Measurements from ENCODE around the gene P3H1.

Gene P3H1

DNA sequence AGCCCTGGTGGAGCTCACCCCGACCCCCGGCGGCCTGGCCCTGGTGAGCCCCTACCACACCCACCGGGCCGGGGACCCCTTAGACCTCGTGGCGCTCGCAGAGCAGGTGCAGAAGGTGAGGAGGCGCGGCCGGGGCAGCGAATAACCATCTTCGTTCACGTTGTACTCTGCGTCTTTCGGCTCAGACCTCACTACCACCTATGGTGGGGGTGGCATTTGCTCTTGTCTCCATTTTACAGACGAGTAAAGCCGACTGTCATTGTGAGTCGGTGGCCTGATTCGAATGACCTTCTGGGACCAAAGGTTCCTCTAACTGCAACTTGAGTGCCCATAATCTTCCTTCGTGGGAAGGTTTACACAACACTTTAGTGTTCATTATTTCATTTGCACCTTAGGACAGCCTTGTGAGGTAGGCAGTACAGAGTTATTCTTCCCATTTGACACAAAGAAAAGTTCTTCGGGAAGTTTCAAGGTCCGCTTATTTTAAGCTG is 727 bp upstream of the P3H1 start:
- DNase-seq (ENCODE audit: extremely low spot score): no peak
- no peak for TF ChIP-seq NFRKB (IDR thresholded peaks at IDR 0.05)
- TF ChIP-seq L3MBTL2 (conservative IDR thresholded peaks at IDR 0.05): peak; percentile 39; the same call in 1 of the 2 replicates
- TF ChIP-seq ZNF384 (IDR thresholded peaks at IDR 0.05): no peak
- ChIA-PET CTCF (interaction anchor here (1.5 to 2.9 kb wide), 4 partner anchors 10 to 306 kb away, joined by 7 to 18 read pairs (median 10); no protein-coding TSS in a partner anchor), POLR2A (interaction anchor here (0.8 to 3.7 kb wide), 28 partner anchors 10 to 763 kb away, joined by 3 to 44 read pairs (median 4); partner anchors contain the start of genes CCDC30, CFAP57, CLDN19 and EBNA1BP2)

DNA sequence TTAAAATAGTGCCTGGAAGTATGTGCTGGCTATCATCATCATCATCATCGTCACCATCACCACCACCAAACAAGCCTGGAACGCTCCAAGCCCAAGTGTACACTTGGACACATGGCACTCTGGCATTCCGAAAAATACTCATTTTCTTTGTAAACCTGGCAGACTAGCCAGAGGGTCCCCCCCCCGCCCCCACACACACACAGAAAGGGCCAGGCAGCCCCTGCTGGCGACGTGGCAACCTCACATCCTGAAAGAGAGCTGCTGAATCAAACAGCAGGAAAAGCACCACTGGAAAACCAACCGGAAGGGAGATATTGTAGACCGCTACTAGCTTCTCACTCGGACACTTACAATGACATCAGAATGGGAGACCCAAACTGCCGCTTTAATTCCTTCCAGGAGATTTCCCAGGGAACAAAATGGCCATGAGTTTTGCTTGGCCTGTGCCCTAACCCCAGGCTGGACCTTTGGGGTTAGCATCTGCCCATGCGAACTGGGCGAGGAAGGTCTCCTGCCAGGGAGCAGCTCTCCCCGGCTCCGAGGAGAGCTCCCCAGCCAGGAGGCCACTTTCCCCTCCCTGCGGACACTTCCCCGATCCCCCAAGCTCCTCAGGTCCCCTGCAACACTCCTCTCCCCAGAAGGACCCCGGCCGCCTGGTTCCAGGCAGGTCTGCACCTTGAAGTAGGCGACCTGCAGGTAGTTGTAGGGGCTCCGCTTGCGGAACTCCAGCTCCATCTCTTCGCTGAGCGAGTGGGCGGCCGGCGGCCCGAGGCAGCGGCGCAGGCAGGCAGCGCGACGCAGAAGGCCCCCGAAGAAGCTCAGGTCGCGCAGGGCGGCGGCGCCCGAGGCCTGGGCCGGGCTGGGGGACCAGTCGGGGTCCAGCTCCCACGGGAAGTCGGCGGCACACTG is 742 bp downstream of the P3H1 start:
- TF ChIP-seq FOXM1 (IDR thresholded peaks at IDR 0.05; ENCODE audit: borderline replicate concordance): peak; percentile 86
- TF ChIP-seq FOXA1 (IDR thresholded peaks at IDR 0.05): no peak
- DNase-seq (ENCODE audit: extremely low spot score): peak; percentile 66
- ChIA-PET POLR2A (interaction anchor here (0.6 to 3.7 kb wide), 51 partner anchors 8 to 884 kb away, joined by 3 to 44 read pairs (median 4); partner anchors contain the start of genes CCDC30, CFAP57, CLDN19 and EBNA1BP2), CTCF (interaction anchor here (0.6 to 2.9 kb wide), 16 partner anchors 9 to 619 kb away, joined by 3 to 18 read pairs (median 4); partner anchors contain the start of gene YBX1)

DNA sequence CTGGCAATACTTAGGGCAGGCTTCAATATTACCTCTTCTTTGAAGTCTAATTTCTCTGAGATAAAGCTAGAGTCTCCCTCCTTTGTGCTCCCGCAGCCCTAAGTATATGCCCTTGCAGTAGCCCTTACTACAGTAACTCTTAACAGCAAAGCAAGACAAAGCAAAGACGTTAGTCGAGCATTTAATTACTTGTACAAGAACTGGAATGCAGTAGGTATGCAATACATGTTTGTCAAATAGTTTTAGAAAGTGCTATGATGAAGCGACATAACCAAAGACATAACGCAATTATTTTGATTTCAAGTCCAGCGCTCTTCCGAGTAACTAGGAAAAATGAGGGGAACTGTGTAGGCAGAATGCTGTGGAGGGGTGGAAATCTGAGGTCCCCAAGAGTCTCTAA is 1.6 kb downstream of the P3H1 start:
- no peak for TF ChIP-seq TARDBP (IDR thresholded peaks at IDR 0.05)
- no peak for TF ChIP-seq BHLHE40 (IDR thresholded peaks at IDR 0.05; ENCODE audit: borderline replicate concordance)
- no peak for TF ChIP-seq ELF4 (IDR thresholded peaks at IDR 0.05)
- ChIA-PET POLR2A (interaction anchor here (0.9 to 3.7 kb wide), 14 partner anchors 10 to 308 kb away, joined by 3 to 44 read pairs (median 8); partner anchors contain the start of genes ERMAP, PPIH, SVBP and YBX1), CTCF (interaction anchor here (0.9 to 2.9 kb wide), 6 partner anchors 8 to 189 kb away, joined by 3 to 18 read pairs (median 5); partner anchors contain the start of gene YBX1)
- no peak for DNase-seq (ENCODE audit: extremely low spot score)

DNA sequence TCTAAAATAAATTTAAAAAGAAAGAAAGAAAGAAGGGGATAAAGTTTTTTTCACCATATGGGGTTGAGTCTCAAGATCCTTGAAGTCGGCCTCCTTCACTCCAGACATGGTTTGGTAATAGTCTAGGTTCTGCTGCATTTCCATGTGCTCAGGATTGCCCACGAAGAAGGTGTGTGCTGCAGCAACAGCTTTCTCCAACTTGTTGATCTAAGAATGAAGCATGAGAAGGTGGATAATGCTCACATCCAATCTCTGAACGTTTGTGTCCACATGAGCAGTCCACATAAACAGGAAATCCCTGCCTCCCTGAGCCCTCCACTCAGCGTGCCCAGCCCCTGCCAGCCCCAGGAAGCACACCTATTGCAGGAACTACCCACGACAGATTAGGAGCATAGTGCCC is 4.6 kb downstream of the P3H1 start:
- POLR2A ChIA-PET: interaction anchor here (0.6 to 1.1 kb wide), 2 partner anchors 84 to 377 kb away, joined by 3 to 4 read pairs; partner anchors contain the start of gene ZNF691
- no peak for DNase-seq (ENCODE audit: extremely low spot score)
- CTCF ChIA-PET: no interaction called here
- TF ChIP-seq L3MBTL2 (conservative IDR thresholded peaks at IDR 0.05) (no peak), TARDBP (IDR thresholded peaks at IDR 0.05) (no peak), CTBP1 (IDR thresholded peaks at IDR 0.05; ENCODE audit: borderline replicate concordance) (no peak), LEF1 (IDR thresholded peaks at IDR 0.05; ENCODE audit: borderline replicate concordance) (no peak), NFRKB (IDR thresholded peaks at IDR 0.05) (no peak), ARNT (IDR thresholded peaks at IDR 0.05) (no peak), ZNF384 (IDR thresholded peaks at IDR 0.05) (no peak), FOXA1 (IDR thresholded peaks at IDR 0.05) (no peak), FOXM1 (IDR thresholded peaks at IDR 0.05; ENCODE audit: borderline replicate concordance) (no peak), SUZ12 (IDR thresholded peaks at IDR 0.05) (no peak), SP1 (IDR thresholded peaks at IDR 0.05) (no peak), ELF4 (IDR thresholded peaks at IDR 0.05) (no peak), HDGF (IDR thresholded peaks at IDR 0.05; ENCODE audit: borderline replicate concordance) (no peak), BHLHE40 (IDR thresholded peaks at IDR 0.05; ENCODE audit: borderline replicate concordance) (no peak), FOXK2 (IDR thresholded peaks at IDR 0.05) (no peak)
- TF ChIP-seq, protein P1, sequence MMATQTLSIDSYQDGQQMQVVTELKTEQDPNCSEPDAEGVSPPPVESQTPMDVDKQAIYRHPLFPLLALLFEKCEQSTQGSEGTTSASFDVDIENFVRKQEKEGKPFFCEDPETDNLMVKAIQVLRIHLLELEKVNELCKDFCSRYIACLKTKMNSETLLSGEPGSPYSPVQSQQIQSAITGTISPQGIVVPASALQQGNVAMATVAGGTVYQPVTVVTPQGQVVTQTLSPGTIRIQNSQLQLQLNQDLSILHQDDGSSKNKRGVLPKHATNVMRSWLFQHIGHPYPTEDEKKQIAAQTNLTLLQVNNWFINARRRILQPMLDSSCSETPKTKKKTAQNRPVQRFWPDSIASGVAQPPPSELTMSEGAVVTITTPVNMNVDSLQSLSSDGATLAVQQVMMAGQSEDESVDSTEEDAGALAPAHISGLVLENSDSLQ (IDR thresholded peaks at IDR 0.05): no peak

DNA sequence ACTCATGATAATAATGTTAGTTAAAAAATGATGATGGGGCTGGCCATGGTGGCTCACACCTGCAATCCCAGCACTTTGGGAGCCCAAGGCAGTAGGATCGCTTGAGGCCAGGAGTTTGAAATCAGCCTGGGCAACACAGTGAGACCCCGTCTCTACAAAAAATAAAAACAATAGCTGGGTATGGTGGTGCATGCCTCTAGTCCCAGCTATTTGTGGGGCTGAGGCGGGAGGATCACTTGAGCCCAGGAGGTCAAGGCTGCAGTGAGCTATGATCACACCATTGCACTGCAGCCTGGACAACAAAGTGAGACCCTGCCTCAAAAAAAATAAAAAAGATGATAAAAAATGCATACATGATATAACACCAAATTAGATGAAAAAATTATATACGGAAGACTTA is 5.3 kb downstream of the P3H1 start:
- ChIA-PET POLR2A (no interaction called here), CTCF (no interaction called here)
- TF ChIP-seq NFRKB (IDR thresholded peaks at IDR 0.05): no peak
- TF ChIP-seq SP1 (IDR thresholded peaks at IDR 0.05): no peak
- DNase-seq (ENCODE audit: extremely low spot score): no peak

DNA sequence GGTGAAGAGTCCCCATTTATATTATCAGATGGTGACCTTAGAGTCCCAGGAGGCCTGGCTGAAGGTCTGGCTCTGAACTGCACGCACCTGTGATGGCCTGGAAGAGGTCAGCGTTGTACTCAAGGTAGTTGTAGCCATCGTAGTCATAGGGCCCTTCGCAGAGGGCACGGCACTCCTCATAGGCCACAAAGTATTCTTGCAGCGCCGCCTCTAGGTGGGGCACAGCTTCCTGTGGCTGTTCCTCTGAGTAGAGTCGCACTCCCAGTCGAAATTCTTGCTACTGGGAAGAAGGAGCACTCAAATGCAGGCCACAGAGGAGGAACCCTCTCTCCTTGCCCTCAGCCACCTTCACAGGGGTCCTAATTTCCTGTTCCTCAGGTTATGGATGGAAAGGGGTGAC is 7.7 kb downstream of the P3H1 start:
- TF ChIP-seq, protein P1 (IDR thresholded peaks at IDR 0.05): no peak
- TF ChIP-seq FOXK2 (IDR thresholded peaks at IDR 0.05) (no peak), ARNT (IDR thresholded peaks at IDR 0.05) (no peak), L3MBTL2 (conservative IDR thresholded peaks at IDR 0.05) (no peak)
- CTCF ChIA-PET: interaction anchor here (2.0 kb wide), 1 partner anchor 181 kb away, joined by 5 read pairs; no protein-coding TSS in a partner anchor
- DNase-seq (ENCODE audit: extremely low spot score): no peak
- POLR2A ChIA-PET: interaction anchor here (3.0 kb wide), 1 partner anchor 7 kb away, joined by 19 read pairs; the partner anchor contains the start of genes C1orf50 and P3H1

DNA sequence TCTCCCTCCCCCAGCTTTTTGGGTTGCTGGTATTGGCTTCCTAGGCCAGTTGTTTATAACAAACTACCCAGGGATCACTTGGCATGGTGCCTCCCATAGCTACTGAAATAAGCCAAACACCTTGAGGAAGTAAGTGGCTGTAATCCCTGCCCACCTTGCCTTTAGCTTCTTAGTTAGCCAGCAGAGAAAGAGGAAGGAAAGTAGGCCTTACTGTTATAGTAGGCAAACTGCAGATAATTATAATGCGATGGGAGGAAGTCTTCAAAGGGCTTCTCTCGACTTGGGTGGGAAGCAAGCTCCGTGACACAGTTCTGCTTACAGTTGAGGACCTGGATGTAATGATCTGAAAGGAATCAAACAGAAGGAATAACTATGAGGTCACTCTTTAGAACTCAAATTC is 8.2 kb downstream of the P3H1 start:
- ChIA-PET POLR2A (interaction anchor here (3.0 kb wide), 1 partner anchor 8 kb away, joined by 19 read pairs; the partner anchor contains the start of genes C1orf50 and P3H1), CTCF (interaction anchor here (2.0 kb wide), 1 partner anchor 180 kb away, joined by 5 read pairs; no protein-coding TSS in a partner anchor)
- no peak for DNase-seq (ENCODE audit: extremely low spot score)
- no peak for TF ChIP-seq SUZ12 (IDR thresholded peaks at IDR 0.05)
- TF ChIP-seq ARNT (IDR thresholded peaks at IDR 0.05): no peak
- no peak for TF ChIP-seq FOXA1 (IDR thresholded peaks at IDR 0.05)
- TF ChIP-seq TARDBP (IDR thresholded peaks at IDR 0.05): no peak
- no peak for TF ChIP-seq LEF1 (IDR thresholded peaks at IDR 0.05; ENCODE audit: borderline replicate concordance)
- no peak for TF ChIP-seq ZNF384 (IDR thresholded peaks at IDR 0.05)
- TF ChIP-seq SP1 (IDR thresholded peaks at IDR 0.05): no peak
- no peak for TF ChIP-seq CTBP1 (IDR thresholded peaks at IDR 0.05; ENCODE audit: borderline replicate concordance)
- TF ChIP-seq ELF4 (IDR thresholded peaks at IDR 0.05): no peak
- no peak for TF ChIP-seq FOXK2 (IDR thresholded peaks at IDR 0.05)

All from HEK293T (cell line).